Adrenal gland (tissue), 12 donors: ENCODE results near the gene SYNE1. TPM values are rescaled to one million over a fixed set of nuclear protein-coding genes. Genes with fewer than 3 reads are reported as not detected.

ENCODE experiments used
- DNase-seq, 7 donors: peaks; one replicate each; pipeline ENCODE4 v3.0.0-alpha.2; 2019 to 2020
- H3K27ac ChIP-seq, 5 donors: fragments of 200-600 bp; sonication (generic) in 4 of 5; 1 replicate in 3 of 5; 2 replicates in 2 of 5; pipeline versions ENCODE4 v1.5.1 to v1.8.0; 2016 to 2020; ENCODE audit warnings: mild to moderate bottlenecking in 1 of 5
- H3K27me3 ChIP-seq: fragments of 200-600 bp; 2 replicates; pipeline ENCODE4 v1.8.0; 2021
- H3K36me3 ChIP-seq, 2 donors: fragments of 200-600 bp; replicated peaks in 1 of 2; 1 replicate in 1 of 2; 2 replicates in 1 of 2; pipeline versions ENCODE4 v1.5.1 to v1.8.0; 2018 to 2022
- H3K4me1 ChIP-seq, 2 donors: fragments of 200-600 bp; replicated peaks in 1 of 2; 1 replicate in 1 of 2; 2 replicates in 1 of 2; pipeline versions ENCODE4 v1.5.1 to v1.8.0; 2018 to 2021
- H3K4me3 ChIP-seq, 4 donors: fragments of 200-600 bp; sonication (generic) in 3 of 4; one replicate each; pipeline ENCODE4 v1.5.1; 2016 to 2018
- H3K9me3 ChIP-seq, 3 donors: fragments of 200-600 bp; sonication (generic) in 1 of 3; replicated peaks in 1 of 3; 1 replicate in 2 of 3; 2 replicates in 1 of 3; pipeline versions ENCODE4 v1.5.1 to v1.8.0; 2016 to 2021
- POLR2A ChIP-seq, 2 donors: fragments of 450-650 bp; IDR thresholded peaks; one replicate each; pipeline ENCODE4 v1.6.1; 2017; ENCODE audit warnings: antibody characterized with exemption in 2 of 2, mild to moderate bottlenecking in 2 of 2, moderate library complexity in 1 of 2
- WGBS, 4 donors: extraction: QIAGEN DNeasy Blood & Tissue Kit in 2 of 4; methylation state at CpG; one replicate each; pipeline versions ENCODE4 v1.1.5 to v1.1.7; 2013 to 2017; 5-methylcytosine and 5-hydroxymethylcytosine counted together
- intact Hi-C, 2 donors: fragments of 100-400 bp; cut with DNase I; formaldehyde crosslinking; loops; one replicate each; pipeline versions ENCODE4 v1.14.1 to v1.15.0; 2022 to 2023
- polyA plus RNA-seq, 3 donors: library from polyadenylated mRNA; stranded (reverse); fragments of 200-250 nt in 2 of 3; fragments of 350-450 nt in 1 of 3; fragmentation: Illumina TruSeq in 1 of 3; extraction: RNeasy Lipid Tissue Mini Kit (QIAGEN cat#74804) in 1 of 3; gene quantifications; one replicate each; pipeline ENCODE4 v1.2.3, GENCODE V29; 2013 to 2014
- total RNA-seq, 9 donors: library from RNA; depleted of rRNA in 4 of 9; stranded (reverse); fragments of >200 nt in 4 of 9; fragments of 120-200 nt in 1 of 9; fragmentation: NEBNext Ultra II Directional in 1 of 9; extraction: Animal tissue kit (Norgen Biotek cat#: 25700) in 1 of 9; gene quantifications; one replicate each; pipeline versions ENCODE4 v1.1.0 to v1.2.4, GENCODE V29; 2013 to 2023
- TF ChIP-seq, protein P1 (sequence below), 6 experiments: fragments of 450-650 bp in 4 of 6; fragments of 200-600 bp in 2 of 6; sonication (generic) in 1 of 6; IDR thresholded peaks; 1 replicate in 5 of 6; 2 replicates in 1 of 6; pipeline versions ENCODE4 v1.5.1 to v1.8.0; 2016 to 2021; ENCODE audit warnings: antibody characterized with exemption in 6 of 6, mild to moderate bottlenecking in 2 of 6, moderate library complexity in 1 of 6
- donor health status: healthy with polysubstance abuse.
- donor health status: Bipolar disorder and iron deficiency.
- donor health status: DM: yes; HTN: yes; CAD: no.
- donor health status: DM: no; HTN: no; CAD: no.
- donor health status: DM: no; HTN: no; CAD: no.
- donor health status: DM: yes; HTN: yes; CAD: no.

The SYNE1 gene
- total and polyA plus RNA-seq, 12 donors, result 29.0 to 170 (median 93.1) TPM

DNA sequence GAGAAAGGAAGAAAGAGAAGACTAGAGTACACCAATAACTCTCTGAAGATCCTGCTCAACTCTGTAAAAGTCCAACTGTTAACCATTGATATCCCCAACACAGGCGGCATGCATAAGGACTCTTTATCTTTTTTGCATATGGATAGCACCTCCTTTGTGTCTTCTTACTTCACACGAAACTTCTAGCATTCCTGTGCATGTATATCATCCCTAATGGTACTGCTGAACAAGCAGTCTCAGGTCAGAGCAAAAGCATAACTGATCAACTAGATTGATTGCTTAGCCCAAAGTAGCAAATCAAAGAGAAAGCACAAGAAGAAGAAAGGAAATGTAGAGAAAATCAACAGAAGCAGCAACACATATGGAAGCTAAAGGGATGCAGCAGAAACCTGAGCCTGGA lies 234.4 kb downstream of the SYNE1 start:
- TF ChIP-seq, protein P1, sequence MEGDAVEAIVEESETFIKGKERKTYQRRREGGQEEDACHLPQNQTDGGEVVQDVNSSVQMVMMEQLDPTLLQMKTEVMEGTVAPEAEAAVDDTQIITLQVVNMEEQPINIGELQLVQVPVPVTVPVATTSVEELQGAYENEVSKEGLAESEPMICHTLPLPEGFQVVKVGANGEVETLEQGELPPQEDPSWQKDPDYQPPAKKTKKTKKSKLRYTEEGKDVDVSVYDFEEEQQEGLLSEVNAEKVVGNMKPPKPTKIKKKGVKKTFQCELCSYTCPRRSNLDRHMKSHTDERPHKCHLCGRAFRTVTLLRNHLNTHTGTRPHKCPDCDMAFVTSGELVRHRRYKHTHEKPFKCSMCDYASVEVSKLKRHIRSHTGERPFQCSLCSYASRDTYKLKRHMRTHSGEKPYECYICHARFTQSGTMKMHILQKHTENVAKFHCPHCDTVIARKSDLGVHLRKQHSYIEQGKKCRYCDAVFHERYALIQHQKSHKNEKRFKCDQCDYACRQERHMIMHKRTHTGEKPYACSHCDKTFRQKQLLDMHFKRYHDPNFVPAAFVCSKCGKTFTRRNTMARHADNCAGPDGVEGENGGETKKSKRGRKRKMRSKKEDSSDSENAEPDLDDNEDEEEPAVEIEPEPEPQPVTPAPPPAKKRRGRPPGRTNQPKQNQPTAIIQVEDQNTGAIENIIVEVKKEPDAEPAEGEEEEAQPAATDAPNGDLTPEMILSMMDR (IDR thresholded peaks at IDR 0.05), result no peak
- TF ChIP-seq POLR2A (IDR thresholded peaks at IDR 0.05), result no peak
- H3K4me1 ChIP-seq, result no peaks in the 10 kb centered on the region
- DNase-seq, result no peak
- H3K27ac ChIP-seq, result no peak overlapping the region
- intact Hi-C loops, result no loop called here
- H3K36me3 ChIP-seq, result no peaks in the 10 kb centered on the region
- no peaks in the 10 kb centered on the region for H3K27me3 ChIP-seq
- no peak overlapping the region for H3K4me3 ChIP-seq
- H3K9me3 ChIP-seq, result no peaks in the 10 kb centered on the region
- 88 to 91% (median 89%) methylated on average over 2 of the region's 2 CpGs for WGBS, 4 donors

DNA sequence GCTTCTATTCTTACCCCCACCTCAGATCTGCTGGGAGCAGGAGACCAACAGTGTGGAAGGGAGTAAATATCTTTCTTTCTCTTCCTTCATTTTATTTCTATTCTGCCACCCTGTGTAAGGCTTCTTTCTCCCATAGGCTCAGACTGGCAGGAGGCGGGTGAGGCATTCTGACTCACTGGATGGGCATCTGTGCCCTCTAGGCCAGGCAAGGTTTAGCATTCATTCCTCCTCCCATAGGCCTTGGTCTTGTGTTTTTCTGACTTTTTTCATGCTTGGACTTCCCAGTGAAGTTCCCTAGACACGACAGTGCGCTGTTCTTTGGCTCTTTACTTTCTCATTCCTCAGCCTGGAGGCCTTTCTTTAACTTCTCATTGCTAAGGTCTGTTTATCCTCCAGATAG lies 235.2 kb downstream of the SYNE1 start:
- Histone ChIP-seq H3K4me3 (no peak overlapping the region), H3K27me3 (no peaks in the 10 kb centered on the region), H3K36me3 (no peaks in the 10 kb centered on the region), H3K4me1 (no peaks in the 10 kb centered on the region), H3K9me3 (no peaks in the 10 kb centered on the region), H3K27ac (no peak overlapping the region)
- 59 to 72% (median 70%) methylated on average over 3 of the region's 3 CpGs for WGBS, 4 donors
- peak in 5 of 7 donors; percentile 29 to 50 (median 46) for DNase-seq
- intact Hi-C loops, result no loop called here
- no peak for TF ChIP-seq POLR2A (IDR thresholded peaks at IDR 0.05)
- TF ChIP-seq, protein P1 (IDR thresholded peaks at IDR 0.05), result no peak

DNA sequence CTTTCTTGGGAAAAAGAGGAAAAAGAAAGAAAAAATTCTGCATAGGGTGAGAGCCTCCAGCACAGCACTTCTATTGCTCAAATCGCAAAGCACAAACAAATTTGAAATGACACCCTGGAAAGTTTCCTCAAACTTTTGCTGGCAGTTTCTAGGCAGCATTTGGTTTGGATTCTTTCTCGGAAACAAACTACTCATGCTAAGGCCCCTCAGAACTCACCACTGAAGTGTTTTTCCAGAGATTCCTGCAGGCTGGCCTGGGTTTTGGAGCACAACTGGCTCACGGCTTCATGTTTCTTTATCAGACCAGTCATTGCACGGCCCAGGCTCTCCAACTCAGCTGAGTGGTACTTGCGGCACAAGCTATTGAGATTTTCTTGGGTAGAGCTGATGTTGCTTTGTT lies 237.8 kb downstream of the SYNE1 start:
- Histone ChIP-seq H3K36me3 (no peaks in the 10 kb centered on the region), H3K4me3 (no peak overlapping the region), H3K4me1 (no peaks in the 10 kb centered on the region), H3K27ac (no peak overlapping the region), H3K9me3 (no peaks in the 10 kb centered on the region), H3K27me3 (no peaks in the 10 kb centered on the region)
- no peak for TF ChIP-seq POLR2A (IDR thresholded peaks at IDR 0.05)
- TF ChIP-seq, protein P1 (IDR thresholded peaks at IDR 0.05), result no peak
- WGBS, 4 donors, result 85 to 91% (median 86%) methylated on average over 5 of the region's 5 CpGs
- no peak for DNase-seq
- intact Hi-C loops, result no loop called here

DNA sequence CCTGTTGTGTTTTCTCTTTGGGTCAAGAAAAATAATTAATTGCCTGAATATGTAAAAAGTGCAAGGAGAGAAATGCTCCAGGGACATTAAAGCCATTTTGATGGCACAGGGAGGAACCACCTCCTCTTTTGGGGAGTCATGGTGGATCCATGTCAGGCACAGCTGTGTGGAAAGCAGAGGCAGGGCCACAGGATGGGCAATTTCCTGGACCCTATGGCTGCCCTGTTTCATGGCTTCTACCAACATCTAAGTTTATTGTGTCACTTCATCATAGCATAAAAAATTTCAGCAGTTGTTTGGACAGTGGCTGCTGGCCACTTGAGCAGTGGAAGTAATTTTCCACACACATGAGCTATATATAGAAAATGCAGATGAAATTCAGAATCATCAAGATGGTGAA lies 238.2 kb downstream of the SYNE1 start:
- no peak overlapping the region for H3K4me3 ChIP-seq
- no peaks in the 10 kb centered on the region for H3K27me3 ChIP-seq
- TF ChIP-seq, protein P1 (IDR thresholded peaks at IDR 0.05), result no peak
- TF ChIP-seq POLR2A (IDR thresholded peaks at IDR 0.05), result no peak

More for the DNA sequence above, 238.2 kb downstream of the SYNE1 start:
- H3K36me3 ChIP-seq, result no peaks in the 10 kb centered on the region
- intact Hi-C loops, result no loop called here
- no peaks in the 10 kb centered on the region for H3K9me3 ChIP-seq
- no peaks in the 10 kb centered on the region for H3K4me1 ChIP-seq
- H3K27ac ChIP-seq, result peak overlapping the region in 1 of 5 donors; percentile 27
- no peak for DNase-seq
